NOMO-1 (cell line): ENCODE data around the gene HS3ST3B1.

Experiments
- DNase-seq, 2 experiments: peaks; one replicate each; lab custom pipeline; 2025; ENCODE audit not compliant: unreplicated experiment in 2 of 2; lab: John Stamatoyannopoulos, UW

Gene HS3ST3B1

GRCh38 chr17:14351493-14351892 lies 50.6 kb downstream of the HS3ST3B1 start:
- DNase-seq = peak; percentile 44 to 80

- peak; percentile 67 to 89 for DNase-seq
These were observed 51.3 kb downstream of the HS3ST3B1 start for GRCh38 chr17:14352136-14352535.

GRCh38 chr17:14353861-14354474 lies 53.1 kb downstream of the HS3ST3B1 start:
- no peak for DNase-seq

- DNase-seq = no peak
These were observed 53.9 kb downstream of the HS3ST3B1 start for GRCh38 chr17:14354807-14355206.

GRCh38 chr17:14355556-14355955 lies 54.7 kb downstream of the HS3ST3B1 start:
- DNase-seq = no peak

GRCh38 chr17:14359163-14360020 lies 58.5 kb downstream of the HS3ST3B1 start:
- peak; percentile 78 to 93 for DNase-seq

GRCh38 chr17:14360856-14361255 lies 60.0 kb downstream of the HS3ST3B1 start:
- peak in 1 of 2 experiments; percentile 9 for DNase-seq

GRCh38 chr17:14361470-14361869 lies 60.6 kb downstream of the HS3ST3B1 start:
- DNase-seq = no peak

GRCh38 chr17:14361945-14362508 lies 61.1 kb downstream of the HS3ST3B1 start:
- DNase-seq = no peak

- DNase-seq = no peak
These were observed 65.3 kb downstream of the HS3ST3B1 start for GRCh38 chr17:14366199-14366598.

- DNase-seq = no peak
These were observed 71.6 kb downstream of the HS3ST3B1 start for GRCh38 chr17:14372461-14372860.

GRCh38 chr17:14372905-14373613 lies 72.2 kb downstream of the HS3ST3B1 start:
- DNase-seq = no peak

- DNase-seq = no peak
These were observed 72.9 kb downstream of the HS3ST3B1 start for GRCh38 chr17:14373614-14374259.

- no peak for DNase-seq
These were observed 73.4 kb downstream of the HS3ST3B1 start for GRCh38 chr17:14374268-14374667.

GRCh38 chr17:14376666-14377065 lies 75.8 kb downstream of the HS3ST3B1 start:
- DNase-seq = no peak

GRCh38 chr17:14381606-14382005 lies 80.7 kb downstream of the HS3ST3B1 start:
- no peak for DNase-seq

GRCh38 chr17:14387036-14387435 lies 86.2 kb downstream of the HS3ST3B1 start:
- DNase-seq = no peak

GRCh38 chr17:14389681-14390080 lies 88.8 kb downstream of the HS3ST3B1 start:
- DNase-seq = no peak

- no peak for DNase-seq
These were observed 92.8 kb downstream of the HS3ST3B1 start for GRCh38 chr17:14393723-14394122.

- no peak for DNase-seq
These were observed 94.4 kb downstream of the HS3ST3B1 start for GRCh38 chr17:14395255-14395654.

GRCh38 chr17:14396547-14396946 lies 95.7 kb downstream of the HS3ST3B1 start:
- no peak for DNase-seq
